ENCODE measurements around the gene PRPF38B.
"Not testable (repeated sequence)": the region's sequence is repeated elsewhere in the genome, so short reads cannot be mapped to it uniquely, and the experiment has no call there.

Gene PRPF38B

GRCh38 chr1:108679586-108680213, 12.4 kb upstream of the PRPF38B start:
- DNase-seq (ENCODE audit: low spot score) = no peak

GRCh38 chr1:108681701-108682100, 10.4 kb upstream of the PRPF38B start:
- not testable (repeated sequence) for DNase-seq (ENCODE audit: low spot score)

DNA sequence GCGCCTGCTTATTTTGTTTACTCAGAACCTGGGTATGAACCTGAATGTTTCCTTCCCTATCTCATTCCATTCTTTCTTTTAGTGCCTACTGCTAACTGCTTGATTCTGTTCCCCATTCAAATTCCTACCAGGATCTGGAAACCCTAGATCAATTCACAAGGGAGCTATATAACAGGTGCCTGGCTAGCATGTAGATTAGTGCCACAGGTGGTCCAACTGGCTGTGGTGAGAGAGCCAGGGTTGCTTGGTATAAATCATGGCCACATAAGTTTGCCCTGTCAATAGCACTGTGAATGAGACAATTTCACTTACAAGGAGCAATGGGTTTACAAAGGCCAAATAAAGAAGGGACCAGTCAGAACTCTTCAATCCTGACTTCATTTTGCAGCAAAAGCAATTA, 6.6 kb upstream of the PRPF38B start:
- no peak for DNase-seq (ENCODE audit: low spot score)

- DNase-seq (ENCODE audit: low spot score) = no peak
These were observed 5.3 kb upstream of the PRPF38B start for GRCh38 chr1:108686614-108687313.

DNA sequence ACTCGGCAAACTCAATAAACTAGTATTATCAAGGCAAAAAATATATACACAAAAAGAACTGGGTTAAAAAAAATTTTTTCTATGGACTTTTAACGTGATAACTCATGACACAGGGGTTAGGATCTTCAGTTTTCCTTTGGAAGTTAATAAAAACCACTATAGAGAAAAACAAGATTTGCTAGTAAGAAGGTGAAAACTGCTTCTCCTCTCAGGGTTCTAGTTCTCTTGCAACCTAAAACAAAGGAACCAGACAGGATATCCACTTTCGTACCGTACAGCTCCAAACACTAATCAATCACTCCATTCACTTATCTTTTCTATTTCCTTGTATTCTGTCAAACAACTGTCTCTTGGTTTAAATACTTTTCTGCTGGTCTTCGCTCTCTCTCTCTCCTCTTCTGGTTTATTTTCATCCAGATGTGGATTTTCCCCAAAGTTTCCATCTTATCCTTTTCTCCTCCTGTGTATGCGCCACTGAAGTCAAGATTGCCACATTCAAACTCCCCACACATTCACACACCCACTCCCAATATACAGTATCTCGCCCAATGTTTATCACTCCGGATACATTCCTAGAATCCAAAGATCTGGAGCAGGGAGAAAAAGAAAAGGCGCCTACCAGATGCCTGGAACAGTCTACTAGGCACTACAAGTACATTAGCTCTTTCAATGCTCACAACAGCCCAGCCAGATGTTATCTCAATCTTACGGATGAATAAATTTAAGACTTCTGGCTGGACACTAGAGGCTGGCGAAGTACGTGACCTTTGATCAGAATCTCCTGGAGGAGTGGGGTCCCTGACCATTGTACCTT, 775 bp upstream of the PRPF38B start:
- DNase-seq (ENCODE audit: low spot score) = no peak

DNA sequence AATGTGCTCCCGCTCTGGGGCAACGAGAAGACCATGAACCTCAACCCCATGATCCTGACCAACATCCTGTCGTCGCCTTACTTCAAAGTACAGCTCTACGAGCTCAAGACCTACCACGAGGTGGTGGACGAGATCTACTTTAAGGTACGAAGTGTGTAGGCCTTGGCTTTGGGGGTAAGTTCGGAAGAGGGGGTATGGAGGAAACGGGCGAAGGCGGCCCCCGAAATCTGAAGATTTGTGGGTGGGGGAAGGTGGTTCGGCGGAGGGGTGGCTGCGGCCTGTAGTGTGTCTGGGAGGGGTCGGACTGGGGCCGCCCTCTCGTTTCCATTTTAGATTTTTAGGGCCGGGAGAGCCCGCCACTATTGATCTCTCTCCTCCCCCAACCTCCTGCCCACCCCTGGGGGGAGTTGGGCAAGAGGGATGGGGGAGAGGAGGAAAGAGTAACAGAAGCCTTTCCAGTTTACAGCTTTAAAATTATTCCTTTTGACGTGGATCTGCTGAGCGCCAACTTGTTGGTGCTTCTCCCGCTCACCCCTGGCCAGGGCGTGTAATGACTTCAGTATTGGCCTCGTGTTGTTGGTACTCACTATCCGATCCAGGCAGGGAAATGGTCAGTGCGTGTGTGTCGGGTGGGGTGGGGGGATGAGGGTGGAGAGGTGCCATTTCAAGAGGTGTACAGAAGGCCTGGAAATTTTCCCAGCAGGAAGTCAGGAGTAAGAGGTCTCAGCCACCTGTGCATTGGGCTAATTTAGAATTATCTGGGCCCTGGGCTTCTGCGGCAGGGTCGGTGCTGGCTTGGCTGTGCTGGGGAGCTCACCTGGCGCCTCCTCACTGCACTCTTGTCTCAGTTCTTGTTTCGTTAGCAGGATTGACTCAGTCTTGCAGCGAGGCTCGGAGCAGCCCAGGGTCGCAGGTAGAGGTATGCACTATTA, 880 bp downstream of the PRPF38B start:
- DNase-seq (ENCODE audit: low spot score) = peak; percentile 82

- DNase-seq (ENCODE audit: low spot score) = no peak
These were observed 3.4 kb downstream of the PRPF38B start for GRCh38 chr1:108695535-108695934.

- DNase-seq (ENCODE audit: low spot score) = no peak
These were observed 7.5 kb downstream of the PRPF38B start for GRCh38 chr1:108699375-108700332.

DNA sequence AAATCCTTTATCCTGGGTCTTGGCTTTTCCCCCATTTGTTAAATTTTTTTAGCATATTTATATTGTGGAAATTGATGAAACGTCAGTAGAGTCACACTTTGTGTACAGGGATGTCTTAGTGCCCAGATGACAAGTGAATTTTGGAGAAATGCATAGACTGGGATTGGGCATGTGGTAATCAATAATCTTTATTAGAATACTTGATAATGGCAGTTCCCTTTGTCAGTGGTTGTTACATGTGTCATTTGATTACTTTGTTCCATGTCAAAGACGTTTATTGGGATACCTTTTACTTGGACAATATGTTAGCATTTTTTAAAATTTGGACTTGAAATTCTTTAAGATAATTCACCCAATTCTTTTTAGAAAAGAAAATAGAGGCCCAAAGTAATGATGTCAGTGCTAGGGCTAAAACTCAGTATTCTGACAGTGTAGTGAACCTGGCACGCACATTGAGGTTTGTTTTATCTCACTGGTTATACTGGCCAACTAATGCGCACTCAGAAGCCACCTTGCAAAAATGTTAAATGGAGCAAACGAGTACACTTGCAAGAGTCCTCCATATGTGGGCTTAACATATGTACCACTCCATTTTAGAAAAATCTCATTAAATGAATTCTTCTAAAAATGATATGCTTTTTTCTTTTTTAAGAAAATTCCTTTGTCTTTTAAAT, 9.2 kb downstream of the PRPF38B start:
- DNase-seq (ENCODE audit: low spot score) = no peak

GRCh38 chr1:108702109-108702508, 10.0 kb downstream of the PRPF38B start:
- DNase-seq (ENCODE audit: low spot score) = not testable (repeated sequence)

DNA sequence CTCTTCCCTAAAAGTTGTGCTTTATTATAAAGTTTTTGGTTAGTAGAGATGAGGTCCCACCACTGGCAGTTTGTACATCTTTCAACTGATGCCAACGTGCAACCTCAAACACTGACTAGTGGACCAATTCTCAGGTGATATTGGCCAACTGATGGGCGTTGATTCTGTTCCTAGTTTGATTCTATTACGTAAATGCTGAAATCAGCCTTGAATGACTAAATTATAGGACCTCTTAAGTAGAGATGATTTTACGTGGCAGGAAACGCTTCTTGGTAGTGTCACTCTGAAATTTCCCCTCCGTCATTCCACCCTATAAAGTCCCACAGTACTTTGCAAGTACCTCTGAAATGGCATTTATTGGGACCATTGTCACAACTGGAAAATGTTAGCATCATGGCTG, 11.8 kb downstream of the PRPF38B start:
- peak; percentile 37 for DNase-seq (ENCODE audit: low spot score)

DNA sequence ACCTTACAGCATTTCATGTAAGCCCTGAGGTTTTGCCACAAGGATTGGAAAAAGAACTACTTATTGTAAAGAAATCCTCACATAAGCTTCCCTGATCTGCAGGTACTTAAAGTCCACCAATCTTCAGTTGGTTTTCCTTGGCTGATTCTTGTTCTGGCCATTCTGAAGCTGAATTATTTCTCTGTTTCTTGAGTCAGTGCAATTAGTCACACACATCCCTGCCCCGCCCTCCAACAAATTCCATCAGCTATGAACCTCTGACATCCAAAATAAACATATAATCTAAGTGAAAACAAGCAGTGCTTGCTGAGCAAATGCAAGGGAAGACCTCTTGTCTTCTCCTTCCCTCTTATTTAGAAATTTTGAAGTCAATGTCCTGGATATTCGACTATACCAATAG, 12.4 kb downstream of the PRPF38B start:
- no peak for DNase-seq (ENCODE audit: low spot score)

DNA sequence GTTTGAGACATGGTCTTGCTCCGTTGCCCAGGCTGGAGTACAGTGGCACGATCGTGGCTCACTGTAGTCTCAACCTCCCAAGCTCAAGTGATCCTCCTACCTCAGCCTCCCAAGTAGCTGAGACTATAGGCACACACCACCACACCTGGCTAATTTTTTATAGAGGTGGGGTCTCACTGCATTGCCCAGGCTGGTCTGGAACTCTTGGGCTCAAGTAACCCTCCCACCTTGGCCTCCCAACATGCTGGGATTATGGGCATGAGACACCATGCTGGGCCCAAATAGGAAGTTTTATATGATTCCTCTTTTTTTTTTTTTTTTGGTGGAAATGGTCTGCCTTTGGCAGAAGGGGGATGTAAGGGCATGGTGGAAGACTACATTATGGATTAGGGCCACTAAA, 14.5 kb downstream of the PRPF38B start:
- no peak for DNase-seq (ENCODE audit: low spot score)

GRCh38 chr1:108708691-108709660, 16.9 kb downstream of the PRPF38B start:
- DNase-seq (ENCODE audit: low spot score) = peak; percentile 73

GRCh38 chr1:108712606-108713150, 20.6 kb downstream of the PRPF38B start, which contains the start of gene FNDC7:
Gene FNDC7 (plus strand): TSS chr1:108712908. CDS start chr1:108712934, 26 bp downstream.
- DNase-seq (ENCODE audit: low spot score) = no peak

GRCh38 chr1:108715932-108716331, 23.8 kb downstream of the PRPF38B start:
- no peak for DNase-seq (ENCODE audit: low spot score)

DNA sequence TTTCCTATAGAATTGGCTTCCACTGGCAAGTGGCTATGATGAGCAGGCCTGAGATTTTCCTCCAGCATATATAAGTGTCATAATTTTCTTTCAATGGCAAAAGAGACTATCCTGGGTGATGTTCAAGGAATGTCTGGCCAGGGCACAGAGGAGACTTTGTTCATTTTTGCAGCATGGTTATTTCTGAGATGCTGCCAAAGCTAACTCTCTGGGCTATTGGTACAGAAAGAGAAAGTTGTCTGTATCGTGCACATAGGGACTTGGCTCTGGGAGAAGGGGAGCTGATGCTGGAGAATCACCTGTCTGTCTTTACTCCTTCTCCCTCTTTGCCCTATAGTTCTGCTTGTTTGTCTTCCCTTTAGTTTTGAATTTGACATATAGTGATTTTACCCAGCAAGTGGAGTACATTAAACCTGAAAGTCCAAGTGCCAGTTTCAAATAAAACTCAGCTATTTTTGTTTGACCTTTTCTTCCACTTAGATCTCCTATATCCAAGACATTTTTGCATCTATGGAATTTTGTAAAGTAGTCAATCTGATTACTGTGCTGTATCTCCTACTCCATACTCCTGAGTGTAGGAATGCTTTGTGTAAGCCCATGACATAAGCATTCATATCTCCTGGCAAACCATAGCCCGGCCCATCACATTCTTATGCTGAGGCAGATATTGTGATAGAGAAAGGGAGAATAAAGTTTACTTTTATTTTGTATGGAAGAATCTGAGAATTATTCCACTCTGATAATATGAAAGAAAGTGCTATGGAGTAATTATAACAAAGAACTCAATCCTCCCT, 24.5 kb downstream of the PRPF38B start:
- no peak for DNase-seq (ENCODE audit: low spot score)
